CD14-positive monocyte (primary cell): ENCODE data around the gene ATP5IF1. TPM values are rescaled to one million over a fixed set of nuclear protein-coding genes. Genes with fewer than 3 reads are reported as not detected.

Experiments used
- DNase-seq, 3 donors: peaks; one replicate each; pipeline ENCODE4 v3.0.0-alpha.2; 2011 to 2022
- H2AFZ ChIP-seq: 2 replicates; pipeline ENCODE4 v1.6.0; 2012; ENCODE audit warnings: mild to moderate bottlenecking, low read depth, low read length, inconsistent platforms; ENCODE audit not compliant: insufficient read depth, poor library complexity, severe bottlenecking
- H3K27ac ChIP-seq, 2 donors: 1 replicate in 1 of 2; 2 replicates in 1 of 2; pipeline ENCODE4 v1.5.1; 2012 to 2013; ENCODE audit warnings: low read length in 2 of 2, control low read depth in 1 of 2, inconsistent platforms in 1 of 2, low read depth in 1 of 2, mild to moderate bottlenecking in 1 of 2
- H3K27me3 ChIP-seq, 2 donors: one replicate each; pipeline versions ENCODE4 v1.6.0 to v1.6.1; 2011 to 2013; ENCODE audit warnings: low read length in 2 of 2; ENCODE audit not compliant: control insufficient read depth in 2 of 2, insufficient read depth in 2 of 2
- H3K36me3 ChIP-seq, 2 donors: replicated peaks in 1 of 2; 1 replicate in 1 of 2; 2 replicates in 1 of 2; pipeline versions ENCODE4 v1.5.1 to v1.6.1; 2012 to 2013; ENCODE audit warnings: low read length in 2 of 2, control low read depth in 1 of 2, inconsistent platforms in 1 of 2, mild to moderate bottlenecking in 1 of 2; ENCODE audit not compliant: insufficient read depth in 2 of 2, control insufficient read depth in 1 of 2
- H3K4me1 ChIP-seq, 2 donors: 1 replicate in 1 of 2; 2 replicates in 1 of 2; pipeline versions ENCODE4 v1.5.1 to v1.6.1; 2012 to 2013; ENCODE audit warnings: low read length in 2 of 2, control low read depth in 1 of 2, inconsistent platforms in 1 of 2, mild to moderate bottlenecking in 1 of 2, moderate library complexity in 1 of 2; ENCODE audit not compliant: insufficient read depth in 2 of 2, control insufficient read depth in 1 of 2
- H3K4me2 ChIP-seq: replicated peaks from 2 replicates; pipeline ENCODE3; 2012; ENCODE audit warnings: low read length, moderate library complexity, mild to moderate bottlenecking; ENCODE audit not compliant: poor library complexity, severe bottlenecking; ENCODE audit errors: extremely low read depth
- H3K4me3 ChIP-seq, 3 experiments: fragments of 200-600 bp in 1 of 3; sonication (generic) in 1 of 3; replicated peaks in 1 of 3; 1 replicate in 2 of 3; 2 replicates in 1 of 3; pipeline ENCODE4 v1.5.1; 2011 to 2013; ENCODE audit warnings: low read length in 3 of 3, mild to moderate bottlenecking in 3 of 3, control low read depth in 2 of 3, low read depth in 2 of 3, inconsistent platforms in 1 of 3, moderate library complexity in 1 of 3
- H3K79me2 ChIP-seq: 2 replicates; pipeline ENCODE4 v1.6.0; 2012; ENCODE audit warnings: mild to moderate bottlenecking, control low read depth, inconsistent platforms, low read length, moderate library complexity; ENCODE audit not compliant: insufficient read depth
- H3K9ac ChIP-seq: 2 replicates; pipeline ENCODE4 v1.6.0; 2017; ENCODE audit warnings: low read length, mild to moderate bottlenecking; ENCODE audit not compliant: insufficient read depth, poor library complexity, severe bottlenecking
- H3K9me3 ChIP-seq, 2 donors: replicated peaks in 1 of 2; 1 replicate in 1 of 2; 2 replicates in 1 of 2; pipeline versions ENCODE4 v1.5.1 to v1.6.1; 2012 to 2013; ENCODE audit warnings: low read length in 2 of 2, control low read depth in 1 of 2; ENCODE audit not compliant: control insufficient read depth in 1 of 2, insufficient read depth in 1 of 2
- H4K20me1 ChIP-seq: 2 replicates; pipeline ENCODE4 v1.6.0; 2012; ENCODE audit warnings: mild to moderate bottlenecking, low read length, control low read depth, moderate library complexity; ENCODE audit not compliant: insufficient read depth
- H3K27ac Mint-ChIP-seq, 7 donors: one replicate each; pipeline ENCODE4 v1.8.0; 2020; ENCODE audit warnings: mild to moderate bottlenecking in 7 of 7, mixed read lengths in 7 of 7, moderate library complexity in 6 of 7, inconsistent platforms in 2 of 7
- H3K27me3 Mint-ChIP-seq, 3 donors: one replicate each; pipeline ENCODE4 v1.8.0; 2021 to 2022; ENCODE audit warnings: low read depth in 3 of 3, mild to moderate bottlenecking in 3 of 3, mixed read lengths in 3 of 3, moderate library complexity in 3 of 3, inconsistent platforms in 1 of 3
- H3K36me3 Mint-ChIP-seq, 2 donors: one replicate each; pipeline ENCODE4 v1.8.0; 2020; ENCODE audit warnings: mixed read lengths in 2 of 2, inconsistent platforms in 1 of 2, mild to moderate bottlenecking in 1 of 2
- H3K4me1 Mint-ChIP-seq: one replicate; pipeline ENCODE4 v1.8.0; 2020; ENCODE audit warnings: mild to moderate bottlenecking, mixed read lengths
- H3K4me3 Mint-ChIP-seq, 2 donors: one replicate each; pipeline ENCODE4 v1.8.0; 2020; ENCODE audit warnings: mild to moderate bottlenecking in 2 of 2, mixed read lengths in 2 of 2, moderate library complexity in 1 of 2
- H3K9me3 Mint-ChIP-seq, 7 donors: one replicate each; pipeline ENCODE4 v1.8.0; 2020 to 2022; ENCODE audit warnings: mixed read lengths in 7 of 7, mild to moderate bottlenecking in 6 of 7, moderate library complexity in 6 of 7, inconsistent platforms in 2 of 7
- WGBS: methylation state at CpG from one replicate; pipeline ENCODE4 v1.1.5; 2013; ENCODE audit warnings: missing lambda C conversion rate; ENCODE audit not compliant: insufficient coverage; 5-methylcytosine and 5-hydroxymethylcytosine counted together
- intact Hi-C, 2 donors: fragments of 100-400 bp; cut with micrococcal nuclease; formaldehyde crosslinking; loops; one replicate each; pipeline versions ENCODE4 v1.15.0 to v1.15.1; 2023
- polyA plus RNA-seq, 3 donors: library from polyadenylated mRNA; depleted of rRNA in 1 of 3; unstranded in 2 of 3; stranded (reverse) in 1 of 3; fragments of 300-500 nt in 2 of 3; fragments of >200 nt in 1 of 3; fragmentation: Illumina TruSeq in 2 of 3; gene quantifications; 1 replicate in 2 of 3; 2 replicates in 1 of 3; pipeline ENCODE4 v1.2.3, GENCODE V29; 2012 to 2021
- TF ChIP-seq, protein P1 (sequence below): fragments of 200-600 bp; IDR thresholded peaks from one replicate; pipeline ENCODE4 v1.8.0; 2022; ENCODE audit warnings: antibody characterized with exemption, mild to moderate bottlenecking

The ATP5IF1 gene
- polyA plus RNA-seq, 3 donors: 118 to 339 (median 296) TPM

DNA sequence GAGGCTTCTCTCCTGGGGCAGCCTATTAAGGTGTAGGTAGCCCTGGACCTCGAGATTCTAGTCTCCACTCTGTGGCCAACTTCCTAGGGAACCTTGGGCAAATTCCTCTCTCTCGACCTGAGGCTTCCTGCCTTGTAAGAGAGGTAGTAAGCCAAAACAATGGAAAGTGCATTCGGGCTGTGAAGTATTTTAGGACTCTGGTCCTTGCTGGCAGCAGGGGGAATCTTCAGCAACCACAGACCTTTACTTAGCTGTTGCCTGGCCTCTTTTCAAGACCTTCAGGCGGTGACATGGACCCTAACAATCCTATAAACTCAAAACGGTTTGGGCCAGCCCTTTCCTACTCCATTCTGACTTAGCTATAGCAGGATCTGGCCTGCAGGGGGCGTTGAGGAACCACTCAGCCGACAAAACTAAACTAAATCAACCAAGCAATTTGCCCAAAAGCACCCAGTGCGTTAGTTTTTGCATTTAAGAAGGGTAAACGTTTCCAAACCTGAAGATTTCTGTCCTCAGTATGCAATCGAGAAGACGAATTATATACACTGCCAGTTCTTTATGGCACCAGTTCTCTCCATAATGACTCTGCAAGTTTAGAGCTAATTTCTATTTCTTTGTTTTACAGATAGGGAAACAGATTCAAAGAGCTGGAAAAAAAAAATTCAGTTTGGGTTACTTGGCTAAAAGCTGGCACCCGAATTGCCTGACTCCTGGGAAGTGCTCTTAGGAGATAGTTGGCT, 12.5 kb downstream of the ATP5IF1 start:
- Histone ChIP-seq H2AFZ (peak overlapping the region; percentile 76), H3K9ac (peak overlapping the region; percentile 16), H3K4me2 (peak overlapping the region; percentile 96), H3K27ac (peak overlapping the region; percentile 75 to 89), H3K4me1 (peaks cover 67 to 69% of the 10 kb centered on the region in 2 donors), H3K4me3 (peak overlapping the region in 2 of 3 experiments; percentile 14 to 96), H3K27me3 (no peaks in the 10 kb centered on the region), H3K9me3 (no peaks in the 10 kb centered on the region), H3K79me2 (no peaks in the 10 kb centered on the region), H3K36me3 (no peaks in the 10 kb centered on the region), H4K20me1 (no peaks in the 10 kb centered on the region)
- DNase-seq: peak; percentile 69 to 77 (median 76)
- Mint-ChIP-seq H3K4me1 (peaks cover 63% of the 10 kb centered on the region), H3K36me3 (no peaks in the 10 kb centered on the region), H3K4me3 (peak overlapping the region; percentile 61 to 82), H3K27me3 (no peaks in the 10 kb centered on the region), H3K9me3 (no peaks in the 10 kb centered on the region), H3K27ac (peak overlapping the region; percentile 94 to 99 (median 96))
- TF ChIP-seq, protein P1, sequence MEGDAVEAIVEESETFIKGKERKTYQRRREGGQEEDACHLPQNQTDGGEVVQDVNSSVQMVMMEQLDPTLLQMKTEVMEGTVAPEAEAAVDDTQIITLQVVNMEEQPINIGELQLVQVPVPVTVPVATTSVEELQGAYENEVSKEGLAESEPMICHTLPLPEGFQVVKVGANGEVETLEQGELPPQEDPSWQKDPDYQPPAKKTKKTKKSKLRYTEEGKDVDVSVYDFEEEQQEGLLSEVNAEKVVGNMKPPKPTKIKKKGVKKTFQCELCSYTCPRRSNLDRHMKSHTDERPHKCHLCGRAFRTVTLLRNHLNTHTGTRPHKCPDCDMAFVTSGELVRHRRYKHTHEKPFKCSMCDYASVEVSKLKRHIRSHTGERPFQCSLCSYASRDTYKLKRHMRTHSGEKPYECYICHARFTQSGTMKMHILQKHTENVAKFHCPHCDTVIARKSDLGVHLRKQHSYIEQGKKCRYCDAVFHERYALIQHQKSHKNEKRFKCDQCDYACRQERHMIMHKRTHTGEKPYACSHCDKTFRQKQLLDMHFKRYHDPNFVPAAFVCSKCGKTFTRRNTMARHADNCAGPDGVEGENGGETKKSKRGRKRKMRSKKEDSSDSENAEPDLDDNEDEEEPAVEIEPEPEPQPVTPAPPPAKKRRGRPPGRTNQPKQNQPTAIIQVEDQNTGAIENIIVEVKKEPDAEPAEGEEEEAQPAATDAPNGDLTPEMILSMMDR: peak; percentile 97
- 0% methylated on average over 4 of the region's 12 CpGs for WGBS
- intact Hi-C loops: loop anchor here (2.0 to 5.0 kb wide), 2 partner anchors 79 to 80 kb away; partner anchors contain the start of gene MED18 (in 2 of the 2)

DNA sequence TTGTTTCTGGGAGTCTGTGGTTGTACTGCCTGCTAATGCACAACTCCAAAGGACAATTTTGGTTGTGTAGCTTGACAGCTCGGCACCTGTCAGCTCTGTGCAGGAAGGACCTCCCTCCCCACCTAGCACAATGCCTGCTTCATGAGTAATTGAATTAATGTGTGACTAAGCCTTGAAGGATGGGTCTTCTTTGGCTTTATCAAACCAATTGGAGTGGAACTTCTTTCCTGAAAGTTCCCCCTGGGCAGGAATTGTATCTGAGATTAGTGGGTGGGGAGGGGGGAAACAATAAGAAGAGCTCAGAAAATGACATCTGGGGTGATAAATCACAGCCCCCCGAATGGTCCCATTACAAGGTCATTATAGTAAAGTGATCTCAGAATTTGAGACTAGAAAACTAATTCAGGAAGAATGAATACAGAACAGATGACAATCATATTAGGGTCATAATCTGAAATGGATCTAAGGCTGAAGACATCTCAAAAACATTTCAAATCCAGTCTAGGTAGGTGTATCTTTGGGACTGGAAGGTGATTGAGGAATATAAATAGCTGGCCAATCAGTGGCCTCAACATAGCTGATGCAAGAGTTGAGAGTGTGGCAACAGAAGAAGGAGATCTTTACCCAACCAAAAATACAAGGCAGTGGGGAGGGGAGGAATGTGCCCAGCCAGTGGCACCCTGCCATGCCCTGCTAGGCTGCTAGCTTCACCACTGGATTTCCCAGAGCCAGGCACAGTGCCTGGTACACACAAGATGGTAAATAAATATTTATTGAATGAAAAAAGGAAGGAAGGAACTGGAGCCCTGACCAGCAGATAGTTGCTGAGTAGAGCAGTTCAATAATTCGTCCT, 13.3 kb downstream of the ATP5IF1 start:
- peak in 2 of 3 donors; percentile 65 for DNase-seq

More for the DNA sequence above, 13.3 kb downstream of the ATP5IF1 start:
- 29% methylated on average over 1 of the region's 3 CpGs for WGBS
- peak overlapping the region in 1 of 2 donors; percentile 61 for H3K4me3 Mint-ChIP-seq
- no peaks in the 10 kb centered on the region for H3K9me3 Mint-ChIP-seq
- Histone ChIP-seq H3K27ac (peak overlapping the region; percentile 40 to 75), H2AFZ (peak overlapping the region; percentile 76), H3K27me3 (no peaks in the 10 kb centered on the region), H3K4me3 (peak overlapping the region in 1 of 3 experiments; percentile 96), H3K36me3 (no peaks in the 10 kb centered on the region), H3K4me1 (peaks cover 59 to 61% of the 10 kb centered on the region in 2 donors), H3K79me2 (no peaks in the 10 kb centered on the region), H3K4me2 (peak overlapping the region; percentile 96), H3K9me3 (no peaks in the 10 kb centered on the region), H4K20me1 (no peaks in the 10 kb centered on the region), H3K9ac (no peak overlapping the region)
- H3K27me3 Mint-ChIP-seq: peaks cover 0 to 1% (median 0%) of the 10 kb centered on the region in 3 donors
- H3K27ac Mint-ChIP-seq: peak overlapping the region; percentile 76 to 99 (median 96)
- intact Hi-C loops: loop anchor here (2.0 to 5.0 kb wide), 2 partner anchors 78 to 80 kb away; partner anchors contain the start of gene MED18 (in 2 of the 2)
- no peaks in the 10 kb centered on the region for H3K36me3 Mint-ChIP-seq
- H3K4me1 Mint-ChIP-seq: peaks cover 56% of the 10 kb centered on the region
- TF ChIP-seq, protein P1: no peak
